ENCODE data around the gene NPL. TPM values are rescaled to one million over a fixed set of nuclear protein-coding genes. Genes with fewer than 3 reads are reported as not detected.
A peak's percentile ranks its signal among the peaks of the same experiment; 100 is the strongest.

Gene NPL
- total RNA-seq, 1 experiment from 2014 or later = 2.4 TPM

- 0 out of 5 replicates have a peak, but pooled peaks cover 0 to 3% of the 10 kb centered on the region in 2 experiments for H3K9me3 Mint-ChIP-seq
- H3K27me3 ChIP-seq (ENCODE audit: insufficient read depth, low read length) = no peaks in the 10 kb centered on the region
- WGBS (ENCODE audit: extremely low coverage, insufficient read length, low lambda C conversion rate) = no CpG with 5 or more reads among the region's 2 CpGs
- no peak overlapping the region for H2AK5ac ChIP-seq (ENCODE audit: insufficient read length, low read length)
- no peak overlapping the region for H2AFZ ChIP-seq (ENCODE audit: low read length)
- no peak overlapping the region for H3K4me3 Mint-ChIP-seq
- H3K9me3 ChIP-seq (ENCODE audit: control insufficient read depth, low read depth, low read length) = no peaks in the 10 kb centered on the region
- H3K4me2 ChIP-seq (ENCODE audit: insufficient read depth, insufficient read length, low read length) = no peak overlapping the region
- H3K36me3 Mint-ChIP-seq (ENCODE audit: insufficient read depth in 1 of 3, low read depth in 3 of 3) = peaks cover 0 to 6% (median 3%) of the 10 kb centered on the region in 3 experiments; a peak in 3 of 7 replicates
- H3K4me1 ChIP-seq (ENCODE audit: insufficient read depth, low read length) = no peaks in the 10 kb centered on the region; the same call in 1 of the 2 replicates
- H3K56ac ChIP-seq (ENCODE audit: insufficient read length, low read depth, low read length) = no peak overlapping the region
- H4K5ac ChIP-seq (ENCODE audit: insufficient read length, low read depth, low read length) = no peak overlapping the region
- H2BK120ac ChIP-seq (ENCODE audit: low read depth, low read length, poor library complexity, severe bottlenecking) = no peak overlapping the region
- no peak overlapping the region for H3K23ac ChIP-seq (ENCODE audit: insufficient read length, low read depth, low read length)
- no peak overlapping the region for H2BK12ac ChIP-seq (ENCODE audit: insufficient read length, low read depth, low read length)
- no peak overlapping the region for H2BK20ac ChIP-seq (ENCODE audit: low read depth, low read length, poor library complexity, severe bottlenecking)
- TF ChIP-seq, protein P1, sequence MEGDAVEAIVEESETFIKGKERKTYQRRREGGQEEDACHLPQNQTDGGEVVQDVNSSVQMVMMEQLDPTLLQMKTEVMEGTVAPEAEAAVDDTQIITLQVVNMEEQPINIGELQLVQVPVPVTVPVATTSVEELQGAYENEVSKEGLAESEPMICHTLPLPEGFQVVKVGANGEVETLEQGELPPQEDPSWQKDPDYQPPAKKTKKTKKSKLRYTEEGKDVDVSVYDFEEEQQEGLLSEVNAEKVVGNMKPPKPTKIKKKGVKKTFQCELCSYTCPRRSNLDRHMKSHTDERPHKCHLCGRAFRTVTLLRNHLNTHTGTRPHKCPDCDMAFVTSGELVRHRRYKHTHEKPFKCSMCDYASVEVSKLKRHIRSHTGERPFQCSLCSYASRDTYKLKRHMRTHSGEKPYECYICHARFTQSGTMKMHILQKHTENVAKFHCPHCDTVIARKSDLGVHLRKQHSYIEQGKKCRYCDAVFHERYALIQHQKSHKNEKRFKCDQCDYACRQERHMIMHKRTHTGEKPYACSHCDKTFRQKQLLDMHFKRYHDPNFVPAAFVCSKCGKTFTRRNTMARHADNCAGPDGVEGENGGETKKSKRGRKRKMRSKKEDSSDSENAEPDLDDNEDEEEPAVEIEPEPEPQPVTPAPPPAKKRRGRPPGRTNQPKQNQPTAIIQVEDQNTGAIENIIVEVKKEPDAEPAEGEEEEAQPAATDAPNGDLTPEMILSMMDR (conservative IDR thresholded peaks at IDR 0.05) = no peak
- no peak overlapping the region for H3K14ac ChIP-seq (ENCODE audit: insufficient read depth, low read length)
- no peak overlapping the region for H3K27ac ChIP-seq (ENCODE audit: insufficient read length, low read depth, low read length)
- no peaks in the 10 kb centered on the region for H3K79me2 ChIP-seq (ENCODE audit: insufficient read depth, low read length)
- H3K23me2 ChIP-seq (ENCODE audit: insufficient read length, low read depth, low read length, poor library complexity, severe bottlenecking) = no peaks in the 10 kb centered on the region
- H3K4ac ChIP-seq (ENCODE audit: low read depth, low read length) = no peak overlapping the region
- H2BK5ac ChIP-seq (ENCODE audit: insufficient read length, low read length) = no peak overlapping the region
- no peak overlapping the region for H3K18ac ChIP-seq (ENCODE audit: insufficient read length, low read depth, low read length)
- peaks cover 5% of the 10 kb centered on the region; the same call in 1 of the 2 replicates for H3K27me3 Mint-ChIP-seq (ENCODE audit: low read depth)
- H3K27ac Mint-ChIP-seq = 0 out of 7 replicates have a peak overlapping the region, but pooled peaks of 1 of the 3 experiments have one; percentile 4
- no peak overlapping the region for H3K9ac ChIP-seq (ENCODE audit: extremely low read depth, insufficient read length, low read length)
- DNase-seq = no peak
- H4K20me1 ChIP-seq (ENCODE audit: control insufficient read depth, insufficient read depth, insufficient read length) = no peaks in the 10 kb centered on the region
- no peak overlapping the region for H3T11ph ChIP-seq (ENCODE audit: low read length)
- H4K91ac ChIP-seq (ENCODE audit: insufficient read length, low read depth, low read length) = no peak overlapping the region
- no peaks in the 10 kb centered on the region for H3K79me1 ChIP-seq (ENCODE audit: insufficient read depth, low read depth, low read length, poor library complexity, severe bottlenecking)
- H2BK15ac ChIP-seq (ENCODE audit: low read depth, low read length) = no peak overlapping the region
- H4K8ac ChIP-seq (replicated peaks; ENCODE audit: insufficient read length, low read depth, low read length) = no peak overlapping the region
- peaks cover 4 to 5% of the 10 kb centered on the region in 2 experiments for H3K4me1 Mint-ChIP-seq
Measured at GRCh38 chr1:182834326-182834725, 44.8 kb downstream of the NPL start.
